Activated CD4-positive, alpha-beta T cell treated with anti-CD3 and anti-CD28 coated beads for 1 hour (primary cell): ENCODE measurements around the gene PSMC1.
A peak's percentile ranks its signal among the peaks of the same experiment; 100 is the strongest.
"Not testable (repeated sequence)": the region's sequence is repeated elsewhere in the genome, so short reads cannot be mapped to it uniquely, and the experiment has no call there.

Source experiments
- DNase-seq: peaks from one replicate; pipeline ENCODE4 v3.0.0-alpha.2; 2020

PSMC1 gene

GRCh38 chr14:90256354-90257131 is at the start of gene PSMC1:
PSMC1 (plus strand) TSS chr14:90256553; CDS start chr14:90256598, 45 bp downstream.
- peak; percentile 79 for DNase-seq

GRCh38 chr14:90213099-90213748 is 43.1 kb upstream of the PSMC1 start:
- DNase-seq = no peak

- no peak for DNase-seq
Measured at GRCh38 chr14:90228478-90228877, 27.9 kb upstream of the PSMC1 start.

- DNase-seq = not testable (repeated sequence)
Measured at GRCh38 chr14:90229942-90230341, 26.4 kb upstream of the PSMC1 start.

- peak; percentile 43 for DNase-seq
Measured at GRCh38 chr14:90235179-90235976, 21.0 kb upstream of the PSMC1 start.

- no peak for DNase-seq
Measured at GRCh38 chr14:90239139-90239538, 17.2 kb upstream of the PSMC1 start.

GRCh38 chr14:90242444-90242843 is 13.9 kb upstream of the PSMC1 start:
- no peak for DNase-seq

- no peak for DNase-seq
Measured at GRCh38 chr14:90246936-90247335, 9.4 kb upstream of the PSMC1 start.

- DNase-seq = not testable (repeated sequence)
Measured at GRCh38 chr14:90247441-90247840, 8.9 kb upstream of the PSMC1 start.

GRCh38 chr14:90248594-90248993 is 7.8 kb upstream of the PSMC1 start:
- DNase-seq = no peak

- DNase-seq = no peak
Measured at GRCh38 chr14:90253826-90254225, 2.5 kb upstream of the PSMC1 start.

GRCh38 chr14:90255871-90256270 is 482 bp upstream of the PSMC1 start:
- DNase-seq = no peak

GRCh38 chr14:90263748-90264449 is 7.5 kb downstream of the PSMC1 start:
- no peak for DNase-seq

GRCh38 chr14:90266441-90267154 is 10.2 kb downstream of the PSMC1 start:
- no peak for DNase-seq

- DNase-seq = no peak
Measured at GRCh38 chr14:90268420-90268819, 12.1 kb downstream of the PSMC1 start.

GRCh38 chr14:90272523-90272922 is 16.2 kb downstream of the PSMC1 start:
- DNase-seq = no peak

GRCh38 chr14:90273532-90273931 is 17.2 kb downstream of the PSMC1 start:
- DNase-seq = no peak

- no peak for DNase-seq
Measured at GRCh38 chr14:90274019-90274418, 17.7 kb downstream of the PSMC1 start.

- no peak for DNase-seq
Measured at GRCh38 chr14:90274808-90275457, 18.6 kb downstream of the PSMC1 start.

GRCh38 chr14:90275458-90275814 is 19.1 kb downstream of the PSMC1 start:
- no peak for DNase-seq

GRCh38 chr14:90275820-90276219 is 19.5 kb downstream of the PSMC1 start:
- DNase-seq = no peak
